KOPT-K1 (cell line): ENCODE results near the gene IRF6.

Experiments used
- H3K27ac ChIP-seq: fragments of 200-600 bp; sonication (generic); 2 replicates; pipeline ENCODE4 v1.5.1; 2016; ENCODE audit warnings: antibody characterized with exemption, mild to moderate bottlenecking, low read depth, low read length; ENCODE audit not compliant: poor library complexity, severe bottlenecking
- H3K36me3 ChIP-seq: fragments of 200-600 bp; sonication (generic); 2 replicates; pipeline ENCODE4 v1.5.1; 2017; ENCODE audit warnings: antibody characterized with exemption, mild to moderate bottlenecking, low read length, moderate library complexity; ENCODE audit not compliant: insufficient read depth
- H3K9me3 ChIP-seq: fragments of 200-600 bp; sonication (generic); 2 replicates; pipeline ENCODE4 v1.5.1; 2017; ENCODE audit warnings: antibody characterized with exemption, low read length, mild to moderate bottlenecking; ENCODE audit not compliant: insufficient read depth, poor library complexity, severe bottlenecking

IRF6 gene

GRCh38 chr1:209766051-209766450, 39.9 kb downstream of the IRF6 start:
- H3K27ac ChIP-seq = no peak overlapping the region
- peaks cover 66% of the 10 kb centered on the region for H3K36me3 ChIP-seq
- no peaks in the 10 kb centered on the region for H3K9me3 ChIP-seq

- no peaks in the 10 kb centered on the region for H3K9me3 ChIP-seq
- peaks cover 90% of the 10 kb centered on the region for H3K36me3 ChIP-seq
- H3K27ac ChIP-seq = no peak overlapping the region
These were observed 44.8 kb downstream of the IRF6 start for GRCh38 chr1:209761011-209761635.

GRCh38 chr1:209759829-209760359, 46.0 kb downstream of the IRF6 start:
- Histone ChIP-seq H3K36me3 (peaks cover 78% of the 10 kb centered on the region), H3K27ac (no peak overlapping the region), H3K9me3 (no peaks in the 10 kb centered on the region)

GRCh38 chr1:209758400-209758799, 47.5 kb downstream of the IRF6 start:
- Histone ChIP-seq H3K9me3 (no peaks in the 10 kb centered on the region), H3K36me3 (peaks cover 63% of the 10 kb centered on the region)

GRCh38 chr1:209756615-209757445, 49.1 kb downstream of the IRF6 start:
- peak overlapping the region; percentile 100 for H3K27ac ChIP-seq
- no peaks in the 10 kb centered on the region for H3K9me3 ChIP-seq
- peaks cover 47% of the 10 kb centered on the region for H3K36me3 ChIP-seq

More at GRCh38 chr1:209758400-209758799, 47.5 kb downstream of the IRF6 start:
- H3K27ac ChIP-seq = peak overlapping the region; percentile 100

- peak within 1 kb of the TSS; percentile 100 for H3K27ac ChIP-seq
- no peaks in the 10 kb centered on the region for H3K9me3 ChIP-seq
- peaks cover 40% of the 10 kb centered on the region for H3K36me3 ChIP-seq
These were observed 49.9 kb downstream of the IRF6 start, which contains the start of gene TRAF3IP3 for GRCh38 chr1:209755926-209756614. Gene TRAF3IP3, plus strand, starts transcription at chr1:209756053. Its CDS starts 3,987 bp downstream, at chr1:209760040.

GRCh38 chr1:209755256-209755655, 50.7 kb downstream of the IRF6 start:
- no peaks in the 10 kb centered on the region for H3K9me3 ChIP-seq
- peaks cover 31% of the 10 kb centered on the region for H3K36me3 ChIP-seq
- peak overlapping the region; percentile 100 for H3K27ac ChIP-seq

GRCh38 chr1:209752890-209753289, 53.1 kb downstream of the IRF6 start:
- no peak overlapping the region for H3K27ac ChIP-seq
- no peaks in the 10 kb centered on the region for H3K9me3 ChIP-seq
- peaks cover 8% of the 10 kb centered on the region; the same call in 1 of the 2 replicates for H3K36me3 ChIP-seq

GRCh38 chr1:209751627-209752231, 54.2 kb downstream of the IRF6 start:
- Histone ChIP-seq H3K27ac (peak overlapping the region; percentile 48), H3K36me3 (no peaks in the 10 kb centered on the region), H3K9me3 (no peaks in the 10 kb centered on the region)

GRCh38 chr1:209749670-209750323, 56.1 kb downstream of the IRF6 start:
- Histone ChIP-seq H3K36me3 (no peaks in the 10 kb centered on the region), H3K27ac (no peak overlapping the region), H3K9me3 (no peaks in the 10 kb centered on the region)

- no peak overlapping the region for H3K27ac ChIP-seq
- H3K9me3 ChIP-seq = no peaks in the 10 kb centered on the region
- H3K36me3 ChIP-seq = no peaks in the 10 kb centered on the region
These were observed 56.7 kb downstream of the IRF6 start for GRCh38 chr1:209749205-209749604.

- Histone ChIP-seq H3K27ac (no peak overlapping the region), H3K9me3 (no peaks in the 10 kb centered on the region), H3K36me3 (no peaks in the 10 kb centered on the region)
These were observed 57.3 kb downstream of the IRF6 start for GRCh38 chr1:209748620-209749019.

GRCh38 chr1:209747580-209748262, 58.2 kb downstream of the IRF6 start:
- Histone ChIP-seq H3K36me3 (no peaks in the 10 kb centered on the region), H3K27ac (no peak overlapping the region), H3K9me3 (no peaks in the 10 kb centered on the region)
